ENCODE measurements around the gene F3.

The F3 gene

GRCh38 chr1:94551449-94551848 is 9.9 kb upstream of the F3 start:
- no peak for DNase-seq (ENCODE audit: low read depth in 1 of 2, low spot score in 1 of 2)
- TF ChIP-seq POLR2AphosphoS5 (IDR thresholded peaks at IDR 0.05; ENCODE audit: low read depth) (no peak), GABPA (IDR thresholded peaks at IDR 0.05; ENCODE audit: low read depth) (no peak), SPI1 (IDR thresholded peaks at IDR 0.05; ENCODE audit: borderline replicate concordance, low read depth) (no peak)
- TF ChIP-seq, protein P1, sequence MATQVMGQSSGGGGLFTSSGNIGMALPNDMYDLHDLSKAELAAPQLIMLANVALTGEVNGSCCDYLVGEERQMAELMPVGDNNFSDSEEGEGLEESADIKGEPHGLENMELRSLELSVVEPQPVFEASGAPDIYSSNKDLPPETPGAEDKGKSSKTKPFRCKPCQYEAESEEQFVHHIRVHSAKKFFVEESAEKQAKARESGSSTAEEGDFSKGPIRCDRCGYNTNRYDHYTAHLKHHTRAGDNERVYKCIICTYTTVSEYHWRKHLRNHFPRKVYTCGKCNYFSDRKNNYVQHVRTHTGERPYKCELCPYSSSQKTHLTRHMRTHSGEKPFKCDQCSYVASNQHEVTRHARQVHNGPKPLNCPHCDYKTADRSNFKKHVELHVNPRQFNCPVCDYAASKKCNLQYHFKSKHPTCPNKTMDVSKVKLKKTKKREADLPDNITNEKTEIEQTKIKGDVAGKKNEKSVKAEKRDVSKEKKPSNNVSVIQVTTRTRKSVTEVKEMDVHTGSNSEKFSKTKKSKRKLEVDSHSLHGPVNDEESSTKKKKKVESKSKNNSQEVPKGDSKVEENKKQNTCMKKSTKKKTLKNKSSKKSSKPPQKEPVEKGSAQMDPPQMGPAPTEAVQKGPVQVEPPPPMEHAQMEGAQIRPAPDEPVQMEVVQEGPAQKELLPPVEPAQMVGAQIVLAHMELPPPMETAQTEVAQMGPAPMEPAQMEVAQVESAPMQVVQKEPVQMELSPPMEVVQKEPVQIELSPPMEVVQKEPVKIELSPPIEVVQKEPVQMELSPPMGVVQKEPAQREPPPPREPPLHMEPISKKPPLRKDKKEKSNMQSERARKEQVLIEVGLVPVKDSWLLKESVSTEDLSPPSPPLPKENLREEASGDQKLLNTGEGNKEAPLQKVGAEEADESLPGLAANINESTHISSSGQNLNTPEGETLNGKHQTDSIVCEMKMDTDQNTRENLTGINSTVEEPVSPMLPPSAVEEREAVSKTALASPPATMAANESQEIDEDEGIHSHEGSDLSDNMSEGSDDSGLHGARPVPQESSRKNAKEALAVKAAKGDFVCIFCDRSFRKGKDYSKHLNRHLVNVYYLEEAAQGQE (IDR thresholded peaks at IDR 0.05; ENCODE audit: insufficient replicate concordance, low read depth), result no peak
- TF ChIP-seq, protein P2, sequence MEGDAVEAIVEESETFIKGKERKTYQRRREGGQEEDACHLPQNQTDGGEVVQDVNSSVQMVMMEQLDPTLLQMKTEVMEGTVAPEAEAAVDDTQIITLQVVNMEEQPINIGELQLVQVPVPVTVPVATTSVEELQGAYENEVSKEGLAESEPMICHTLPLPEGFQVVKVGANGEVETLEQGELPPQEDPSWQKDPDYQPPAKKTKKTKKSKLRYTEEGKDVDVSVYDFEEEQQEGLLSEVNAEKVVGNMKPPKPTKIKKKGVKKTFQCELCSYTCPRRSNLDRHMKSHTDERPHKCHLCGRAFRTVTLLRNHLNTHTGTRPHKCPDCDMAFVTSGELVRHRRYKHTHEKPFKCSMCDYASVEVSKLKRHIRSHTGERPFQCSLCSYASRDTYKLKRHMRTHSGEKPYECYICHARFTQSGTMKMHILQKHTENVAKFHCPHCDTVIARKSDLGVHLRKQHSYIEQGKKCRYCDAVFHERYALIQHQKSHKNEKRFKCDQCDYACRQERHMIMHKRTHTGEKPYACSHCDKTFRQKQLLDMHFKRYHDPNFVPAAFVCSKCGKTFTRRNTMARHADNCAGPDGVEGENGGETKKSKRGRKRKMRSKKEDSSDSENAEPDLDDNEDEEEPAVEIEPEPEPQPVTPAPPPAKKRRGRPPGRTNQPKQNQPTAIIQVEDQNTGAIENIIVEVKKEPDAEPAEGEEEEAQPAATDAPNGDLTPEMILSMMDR (IDR thresholded peaks at IDR 0.05; ENCODE audit: insufficient read depth, low read length), result no peak
- no peaks in the 10 kb centered on the region for H3K27me3 ChIP-seq (ENCODE audit: insufficient read depth, poor library complexity, severe bottlenecking)
- no peak overlapping the region for H3K4me3 ChIP-seq (replicated peaks; ENCODE audit: insufficient read depth, low read length)
- no peak overlapping the region for H3K27ac ChIP-seq (replicated peaks)

GRCh38 chr1:94550800-94551241 is 9.3 kb upstream of the F3 start:
- no peak overlapping the region for H3K4me3 ChIP-seq (replicated peaks; ENCODE audit: insufficient read depth, low read length)
- DNase-seq (ENCODE audit: low read depth in 1 of 2, low spot score in 1 of 2), result no peak
- no peak for TF ChIP-seq POLR2AphosphoS5 (IDR thresholded peaks at IDR 0.05; ENCODE audit: low read depth)
- no peak for TF ChIP-seq GABPA (IDR thresholded peaks at IDR 0.05; ENCODE audit: low read depth)
- TF ChIP-seq, protein P2 (IDR thresholded peaks at IDR 0.05; ENCODE audit: insufficient read depth, low read length), result no peak
- TF ChIP-seq SPI1 (IDR thresholded peaks at IDR 0.05; ENCODE audit: borderline replicate concordance, low read depth), result no peak
- TF ChIP-seq, protein P1 (IDR thresholded peaks at IDR 0.05; ENCODE audit: insufficient replicate concordance, low read depth), result no peak
- H3K27me3 ChIP-seq (ENCODE audit: insufficient read depth, poor library complexity, severe bottlenecking), result no peaks in the 10 kb centered on the region
- H3K27ac ChIP-seq (replicated peaks), result no peak overlapping the region

DNA sequence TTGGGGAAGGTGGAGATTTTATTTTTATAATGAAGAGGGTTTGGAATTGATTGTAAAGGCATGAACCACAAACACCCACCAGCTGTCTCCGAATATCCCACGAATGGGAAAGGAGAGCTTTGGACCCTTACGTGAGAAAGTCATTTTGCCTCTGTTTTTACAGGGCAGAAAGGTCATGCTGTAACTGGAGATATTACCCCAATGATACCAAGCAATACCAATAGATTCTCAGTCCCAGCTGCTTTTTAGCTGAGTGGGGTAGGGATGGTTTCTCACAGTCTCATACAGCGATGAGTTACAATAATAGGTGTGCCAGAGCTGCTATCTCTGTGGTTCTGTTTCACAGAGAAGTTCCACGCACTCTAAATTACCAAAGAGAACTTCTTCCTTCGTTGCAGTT is 8.8 kb upstream of the F3 start:
- no peak for DNase-seq (ENCODE audit: low read depth in 1 of 2, low spot score in 1 of 2)
- no peak overlapping the region for H3K27ac ChIP-seq (replicated peaks)
- TF ChIP-seq GABPA (IDR thresholded peaks at IDR 0.05; ENCODE audit: low read depth) (no peak), POLR2AphosphoS5 (IDR thresholded peaks at IDR 0.05; ENCODE audit: low read depth) (no peak), SPI1 (IDR thresholded peaks at IDR 0.05; ENCODE audit: borderline replicate concordance, low read depth) (no peak)
- TF ChIP-seq, protein P2 (IDR thresholded peaks at IDR 0.05; ENCODE audit: insufficient read depth, low read length), result no peak
- TF ChIP-seq, protein P1 (IDR thresholded peaks at IDR 0.05; ENCODE audit: insufficient replicate concordance, low read depth), result no peak
- H3K4me3 ChIP-seq (replicated peaks; ENCODE audit: insufficient read depth, low read length), result no peak overlapping the region
- H3K27me3 ChIP-seq (ENCODE audit: insufficient read depth, poor library complexity, severe bottlenecking), result no peaks in the 10 kb centered on the region

All from HL-60 (cell line).